Ascending aorta (tissue), 2 donors: ENCODE data around the gene MAP3K19. TPM values are rescaled to one million over a fixed set of nuclear protein-coding genes. Genes with fewer than 3 reads are reported as not detected.

Experiments
- DNase-seq, 2 donors: peaks; one replicate each; pipeline ENCODE4 v3.0.0-alpha.2; 2019; ENCODE audit warnings: low spot score in 2 of 2
- H3K27ac ChIP-seq, 2 donors: fragments of 200-600 bp; sonication (generic); one replicate each; pipeline ENCODE4 v1.5.1; 2016 to 2017; ENCODE audit warnings: mild to moderate bottlenecking in 1 of 2
- H3K27me3 ChIP-seq: fragments of 200-600 bp; sonication (generic); one replicate; pipeline ENCODE4 v1.5.1; 2017
- H3K36me3 ChIP-seq, 2 donors: fragments of 200-600 bp; sonication (generic); one replicate each; pipeline ENCODE4 v1.5.1; 2016
- H3K4me1 ChIP-seq, 2 donors: fragments of 200-600 bp; sonication (generic); one replicate each; pipeline ENCODE4 v1.5.1; 2016 to 2017; ENCODE audit warnings: mild to moderate bottlenecking in 1 of 2
- H3K4me3 ChIP-seq, 2 donors: fragments of 200-600 bp; sonication (generic); one replicate each; pipeline ENCODE4 v1.5.1; 2016 to 2017; ENCODE audit warnings: mild to moderate bottlenecking in 1 of 2
- H3K9me3 ChIP-seq, 2 donors: fragments of 200-600 bp; sonication (generic); one replicate each; pipeline ENCODE4 v1.5.1; 2016
- intact Hi-C: fragments of 100-400 bp; cut with DNase I; formaldehyde crosslinking; loops from one replicate; pipeline ENCODE4 v1.15.1; 2023
- total RNA-seq: library from RNA; depleted of rRNA; stranded (reverse); fragments of >200 nt; gene quantifications from one replicate; pipeline ENCODE4 v1.1.0, GENCODE V29; 2016
- TF ChIP-seq, protein P1 (sequence below), 3 experiments: fragments of 200-600 bp in 2 of 3; fragments of 450-650 bp in 1 of 3; sonication (generic) in 2 of 3; IDR thresholded peaks; one replicate each; pipeline ENCODE4 v1.5.1; 2016 to 2019; ENCODE audit warnings: antibody characterized with exemption in 3 of 3, mild to moderate bottlenecking in 1 of 3, moderate library complexity in 1 of 3

The MAP3K19 gene
- total RNA-seq, 1 donor from 2014 or later: not detected

DNA sequence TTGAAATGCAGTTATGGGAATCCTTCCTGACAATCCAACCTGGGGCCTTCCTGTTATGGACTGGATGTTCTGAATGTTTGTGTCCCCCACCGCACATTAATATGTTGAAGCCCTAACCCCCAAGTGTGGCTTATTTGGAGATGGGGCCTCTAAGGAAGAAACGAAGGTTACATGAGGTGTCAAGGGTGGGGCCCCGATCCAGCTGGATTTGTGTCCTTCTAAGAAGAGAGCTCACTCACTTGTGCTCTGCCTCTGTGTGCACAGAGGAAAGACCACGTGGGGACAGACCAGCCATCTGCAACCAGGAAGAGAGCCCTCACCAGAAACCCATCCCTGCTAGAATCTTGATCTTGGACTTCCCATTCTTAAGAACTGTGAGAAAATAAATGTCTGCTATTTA, 44.4 kb downstream of the MAP3K19 start:
- intact Hi-C loops: loop anchor here (10.0 kb wide), 1 partner anchor 152 kb away; no protein-coding TSS in a partner anchor
- TF ChIP-seq, protein P1, sequence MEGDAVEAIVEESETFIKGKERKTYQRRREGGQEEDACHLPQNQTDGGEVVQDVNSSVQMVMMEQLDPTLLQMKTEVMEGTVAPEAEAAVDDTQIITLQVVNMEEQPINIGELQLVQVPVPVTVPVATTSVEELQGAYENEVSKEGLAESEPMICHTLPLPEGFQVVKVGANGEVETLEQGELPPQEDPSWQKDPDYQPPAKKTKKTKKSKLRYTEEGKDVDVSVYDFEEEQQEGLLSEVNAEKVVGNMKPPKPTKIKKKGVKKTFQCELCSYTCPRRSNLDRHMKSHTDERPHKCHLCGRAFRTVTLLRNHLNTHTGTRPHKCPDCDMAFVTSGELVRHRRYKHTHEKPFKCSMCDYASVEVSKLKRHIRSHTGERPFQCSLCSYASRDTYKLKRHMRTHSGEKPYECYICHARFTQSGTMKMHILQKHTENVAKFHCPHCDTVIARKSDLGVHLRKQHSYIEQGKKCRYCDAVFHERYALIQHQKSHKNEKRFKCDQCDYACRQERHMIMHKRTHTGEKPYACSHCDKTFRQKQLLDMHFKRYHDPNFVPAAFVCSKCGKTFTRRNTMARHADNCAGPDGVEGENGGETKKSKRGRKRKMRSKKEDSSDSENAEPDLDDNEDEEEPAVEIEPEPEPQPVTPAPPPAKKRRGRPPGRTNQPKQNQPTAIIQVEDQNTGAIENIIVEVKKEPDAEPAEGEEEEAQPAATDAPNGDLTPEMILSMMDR (IDR thresholded peaks at IDR 0.05): no peak
- Histone ChIP-seq H3K27me3 (no peaks in the 10 kb centered on the region), H3K36me3 (no peaks in the 10 kb centered on the region), H3K27ac (no peak overlapping the region), H3K4me3 (no peak overlapping the region), H3K9me3 (no peaks in the 10 kb centered on the region), H3K4me1 (no peaks in the 10 kb centered on the region)
- DNase-seq: no peak

DNA sequence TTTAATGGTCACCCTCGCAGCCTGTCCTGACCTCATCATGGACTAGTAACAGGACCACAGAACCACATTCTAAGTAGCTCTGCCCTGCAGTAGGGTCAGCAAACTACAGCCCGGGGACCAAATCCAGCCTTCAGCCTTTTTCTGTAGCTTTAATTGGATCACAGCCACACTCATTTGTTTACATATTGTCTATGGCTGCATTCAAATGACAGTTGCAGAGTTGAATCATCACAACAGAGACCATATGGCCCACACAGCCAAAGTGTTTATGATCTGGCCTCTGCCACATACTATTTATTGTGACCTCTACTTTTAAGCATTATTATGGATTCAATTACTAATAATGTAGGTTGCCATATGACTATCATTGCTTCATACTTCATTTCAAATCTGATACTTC, 47.7 kb downstream of the MAP3K19 start:
- Histone ChIP-seq H3K9me3 (no peaks in the 10 kb centered on the region), H3K27ac (no peak overlapping the region), H3K27me3 (no peaks in the 10 kb centered on the region), H3K4me1 (no peaks in the 10 kb centered on the region), H3K36me3 (no peaks in the 10 kb centered on the region), H3K4me3 (no peak overlapping the region)
- TF ChIP-seq, protein P1 (IDR thresholded peaks at IDR 0.05): no peak
- intact Hi-C loops: no loop called here
- no peak for DNase-seq

- intact Hi-C loops: loop anchor here (5.0 kb wide), 1 partner anchor 723 kb away; no protein-coding TSS in a partner anchor
- H3K4me3 ChIP-seq: no peak overlapping the region
- no peak overlapping the region for H3K27ac ChIP-seq
- no peak for DNase-seq
- H3K27me3 ChIP-seq: no peaks in the 10 kb centered on the region
- H3K9me3 ChIP-seq: no peaks in the 10 kb centered on the region
- H3K4me1 ChIP-seq: no peaks in the 10 kb centered on the region
- no peaks in the 10 kb centered on the region for H3K36me3 ChIP-seq
- TF ChIP-seq, protein P1 (IDR thresholded peaks at IDR 0.05): peak in 2 of 3 experiments; percentile 27 to 34
These were observed 58.1 kb downstream of the MAP3K19 start for GRCh38 chr2:134988994-134989605.

DNA sequence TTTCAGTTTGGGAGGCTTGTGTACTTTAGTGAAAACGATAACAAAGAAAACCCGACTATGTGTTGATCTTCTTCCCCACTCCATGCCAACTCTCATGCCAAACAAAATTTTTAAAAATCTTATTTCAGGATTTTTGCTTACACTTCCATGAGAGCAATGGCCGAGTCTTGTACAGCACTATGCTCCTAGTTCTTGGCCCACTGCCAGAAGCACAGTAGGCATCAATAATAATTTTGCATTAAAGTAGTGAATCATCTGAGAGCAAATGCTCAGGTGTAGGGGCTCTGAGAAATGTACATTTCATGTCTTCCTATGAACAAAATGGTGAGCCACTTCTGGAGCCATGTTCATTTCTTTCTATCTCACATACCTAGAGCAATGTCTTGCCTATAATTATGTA, 62.2 kb downstream of the MAP3K19 start:
- DNase-seq: no peak
- intact Hi-C loops: loop anchor here (5.0 kb wide), 1 partner anchor 727 kb away; no protein-coding TSS in a partner anchor
- H3K36me3 ChIP-seq: no peaks in the 10 kb centered on the region
- H3K4me3 ChIP-seq: no peak overlapping the region
- H3K27ac ChIP-seq: no peak overlapping the region
- H3K27me3 ChIP-seq: no peaks in the 10 kb centered on the region
- H3K9me3 ChIP-seq: no peaks in the 10 kb centered on the region
- TF ChIP-seq, protein P1 (IDR thresholded peaks at IDR 0.05): no peak
- no peaks in the 10 kb centered on the region for H3K4me1 ChIP-seq

DNA sequence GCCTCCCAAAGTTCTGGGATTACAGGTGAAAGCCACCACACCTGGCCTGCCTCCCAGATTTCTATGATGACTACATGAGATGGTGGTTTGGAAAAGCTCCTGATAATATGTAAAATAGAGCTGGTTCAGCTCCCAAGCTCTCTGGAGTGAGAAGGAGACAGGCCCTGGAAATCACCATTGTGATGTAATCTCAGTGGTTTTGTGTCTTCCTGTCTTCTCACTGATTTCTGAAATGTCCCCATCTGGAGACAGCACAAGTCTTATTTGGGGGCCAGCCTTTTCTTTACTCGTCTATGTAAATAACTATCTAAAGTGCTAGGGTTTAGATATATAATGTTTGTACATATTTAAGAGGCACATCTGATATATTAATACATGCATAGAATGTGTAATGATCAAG, 64.6 kb downstream of the MAP3K19 start:
- Histone ChIP-seq H3K4me3 (no peak overlapping the region), H3K27ac (no peak overlapping the region)
- DNase-seq: no peak

More for the DNA sequence above, 64.6 kb downstream of the MAP3K19 start:
- H3K4me1 ChIP-seq: no peaks in the 10 kb centered on the region
- TF ChIP-seq, protein P1 (IDR thresholded peaks at IDR 0.05): no peak
- H3K9me3 ChIP-seq: no peaks in the 10 kb centered on the region
- H3K27me3 ChIP-seq: no peaks in the 10 kb centered on the region
- no peaks in the 10 kb centered on the region for H3K36me3 ChIP-seq
- intact Hi-C loops: no loop called here
